Measurements from ENCODE around the gene CRB1. TPM values are rescaled to one million over a fixed set of nuclear protein-coding genes. Genes with fewer than 3 reads are reported as not detected.

CRB1 gene
- total RNA-seq, 2 donors from 2014 or later, result 0.17 TPM; not detected in 1

DNA sequence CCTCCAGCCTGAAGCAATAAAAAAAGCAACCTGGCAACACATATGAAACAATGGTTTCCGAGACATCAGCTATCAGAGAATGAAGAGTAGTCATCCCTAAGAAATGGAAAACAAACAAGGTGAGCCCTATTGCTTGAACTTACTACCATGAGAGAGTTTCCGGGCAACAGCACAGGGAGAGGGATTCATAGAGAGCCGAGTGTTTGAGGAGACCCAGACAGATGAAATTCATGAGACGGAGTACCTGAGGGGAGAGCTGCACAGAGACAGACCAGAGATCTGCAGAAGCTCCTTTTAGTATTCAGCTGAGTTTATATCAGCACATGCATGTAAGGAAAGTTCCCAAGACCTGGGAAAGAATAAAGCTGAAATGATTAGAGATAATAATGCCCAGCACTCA lies 19.8 kb downstream of the CRB1 start:
- Histone ChIP-seq H3K36me3 (no peaks in the 10 kb centered on the region), H3K4me3 (no peak overlapping the region), H3K9me3 (no peaks in the 10 kb centered on the region), H3K27ac (no peak overlapping the region), H3K9ac (ENCODE audit: low read depth in 2 of 2, low read length in 2 of 2) (no peak overlapping the region), H3K27me3 (no peaks in the 10 kb centered on the region), H3K4me1 (no peaks in the 10 kb centered on the region)
- intact Hi-C loops (cut with DNase I), result no loop called here
- DNase-seq, result no peak
- TF ChIP-seq, protein P1, sequence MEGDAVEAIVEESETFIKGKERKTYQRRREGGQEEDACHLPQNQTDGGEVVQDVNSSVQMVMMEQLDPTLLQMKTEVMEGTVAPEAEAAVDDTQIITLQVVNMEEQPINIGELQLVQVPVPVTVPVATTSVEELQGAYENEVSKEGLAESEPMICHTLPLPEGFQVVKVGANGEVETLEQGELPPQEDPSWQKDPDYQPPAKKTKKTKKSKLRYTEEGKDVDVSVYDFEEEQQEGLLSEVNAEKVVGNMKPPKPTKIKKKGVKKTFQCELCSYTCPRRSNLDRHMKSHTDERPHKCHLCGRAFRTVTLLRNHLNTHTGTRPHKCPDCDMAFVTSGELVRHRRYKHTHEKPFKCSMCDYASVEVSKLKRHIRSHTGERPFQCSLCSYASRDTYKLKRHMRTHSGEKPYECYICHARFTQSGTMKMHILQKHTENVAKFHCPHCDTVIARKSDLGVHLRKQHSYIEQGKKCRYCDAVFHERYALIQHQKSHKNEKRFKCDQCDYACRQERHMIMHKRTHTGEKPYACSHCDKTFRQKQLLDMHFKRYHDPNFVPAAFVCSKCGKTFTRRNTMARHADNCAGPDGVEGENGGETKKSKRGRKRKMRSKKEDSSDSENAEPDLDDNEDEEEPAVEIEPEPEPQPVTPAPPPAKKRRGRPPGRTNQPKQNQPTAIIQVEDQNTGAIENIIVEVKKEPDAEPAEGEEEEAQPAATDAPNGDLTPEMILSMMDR (IDR thresholded peaks at IDR 0.05), result no peak

DNA sequence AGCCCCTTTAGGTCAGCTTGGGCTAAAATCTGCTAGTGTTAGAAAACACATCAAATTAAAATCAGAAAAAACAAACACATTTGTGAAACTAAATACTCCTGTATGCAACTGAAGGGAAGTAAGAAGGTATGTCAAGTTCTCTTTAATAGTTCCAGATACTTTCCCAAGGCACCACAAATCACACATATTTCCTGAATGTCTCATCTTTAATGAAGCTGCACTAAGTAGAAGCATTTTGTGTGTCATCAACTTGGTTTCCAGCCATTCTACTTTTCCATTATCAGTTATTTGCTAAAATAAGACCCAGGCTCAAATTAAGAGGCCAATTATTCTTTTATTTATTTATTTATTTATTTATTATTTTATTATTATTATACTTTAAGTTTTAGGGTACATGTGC lies 34.7 kb downstream of the CRB1 start:
- intact Hi-C loops (cut with DNase I), result no loop called here
- H3K27ac ChIP-seq, result no peak overlapping the region
- TF ChIP-seq, protein P1 (IDR thresholded peaks at IDR 0.05), result no peak
- H3K9ac ChIP-seq (ENCODE audit: low read depth in 2 of 2, low read length in 2 of 2), result no peak overlapping the region
- H3K4me1 ChIP-seq, result no peaks in the 10 kb centered on the region
- no peaks in the 10 kb centered on the region for H3K9me3 ChIP-seq
- no peak for DNase-seq
- H3K4me3 ChIP-seq, result no peak overlapping the region
- H3K36me3 ChIP-seq, result no peaks in the 10 kb centered on the region
- H3K27me3 ChIP-seq, result no peaks in the 10 kb centered on the region

DNA sequence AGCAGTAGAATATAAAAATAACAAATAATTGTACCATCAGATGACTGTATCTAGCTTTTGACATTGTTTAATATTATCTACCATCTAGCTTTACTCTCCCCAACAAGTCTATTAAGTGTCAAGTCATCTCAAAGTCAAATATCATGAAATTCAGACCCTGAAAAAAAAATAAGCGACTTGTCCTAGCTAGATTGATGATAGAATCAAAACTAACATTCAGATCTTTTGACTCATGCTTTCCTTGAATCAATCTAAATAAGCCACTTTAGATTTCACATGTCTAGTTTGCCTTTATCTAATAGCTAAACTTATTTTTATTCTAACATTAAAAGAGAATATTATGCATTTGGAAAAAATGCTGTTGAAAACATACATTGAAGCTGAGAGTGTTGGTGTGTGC lies 35.4 kb downstream of the CRB1 start:
- TF ChIP-seq, protein P1 (IDR thresholded peaks at IDR 0.05), result no peak
- Histone ChIP-seq H3K9ac (ENCODE audit: low read depth in 2 of 2, low read length in 2 of 2) (no peak overlapping the region), H3K36me3 (no peaks in the 10 kb centered on the region), H3K27ac (no peak overlapping the region), H3K4me1 (no peaks in the 10 kb centered on the region), H3K4me3 (no peak overlapping the region), H3K9me3 (no peaks in the 10 kb centered on the region), H3K27me3 (no peaks in the 10 kb centered on the region)
- intact Hi-C loops (cut with DNase I), result no loop called here
- DNase-seq, result no peak

DNA sequence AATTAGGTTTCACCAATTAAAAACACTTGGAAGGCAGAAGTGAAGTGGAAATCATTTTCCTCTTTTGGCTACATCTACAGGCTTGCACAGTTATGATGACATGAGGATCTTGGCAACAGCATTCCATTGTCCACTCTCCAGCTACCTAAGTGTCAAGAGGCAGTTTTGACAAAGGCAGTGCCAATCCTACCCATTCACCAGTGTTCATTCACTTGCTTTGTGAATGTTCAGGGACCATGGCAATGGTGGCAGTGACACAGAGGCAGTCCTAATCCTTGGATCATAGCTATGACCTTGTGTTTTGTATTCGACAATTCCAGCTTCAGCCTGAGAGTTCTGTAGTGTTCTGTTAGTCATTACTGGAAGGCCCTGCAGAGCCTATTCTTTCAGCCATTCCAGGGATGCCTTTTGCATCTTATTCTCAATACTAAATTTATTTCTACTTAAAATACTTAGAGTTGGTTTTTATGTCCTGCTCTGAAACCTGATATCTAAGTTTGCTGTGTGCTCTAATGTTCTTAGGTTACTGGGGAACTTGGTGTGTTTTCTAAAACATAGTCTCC lies 36.7 kb downstream of the CRB1 start:
- TF ChIP-seq, protein P1 (IDR thresholded peaks at IDR 0.05), result no peak
- H3K27ac ChIP-seq, result no peak overlapping the region
- intact Hi-C loops (cut with DNase I), result no loop called here
- DNase-seq, result no peak
- no peak overlapping the region for H3K9ac ChIP-seq (ENCODE audit: low read depth in 2 of 2, low read length in 2 of 2)
- H3K4me1 ChIP-seq, result no peaks in the 10 kb centered on the region
- H3K9me3 ChIP-seq, result no peaks in the 10 kb centered on the region
- no peaks in the 10 kb centered on the region for H3K36me3 ChIP-seq
- no peak overlapping the region for H3K4me3 ChIP-seq
- H3K27me3 ChIP-seq, result no peaks in the 10 kb centered on the region

GRCh38 chr1:197305925-197306324 lies 37.9 kb downstream of the CRB1 start:
- H3K9ac ChIP-seq (ENCODE audit: low read depth in 2 of 2, low read length in 2 of 2), result no peak overlapping the region
- TF ChIP-seq, protein P1 (IDR thresholded peaks at IDR 0.05), result no peak
- H3K4me1 ChIP-seq, result no peaks in the 10 kb centered on the region
- H3K9me3 ChIP-seq, result no peaks in the 10 kb centered on the region
- intact Hi-C loops (cut with DNase I), result no loop called here
- no peaks in the 10 kb centered on the region for H3K36me3 ChIP-seq
- H3K27me3 ChIP-seq, result no peaks in the 10 kb centered on the region
- no peak overlapping the region for H3K27ac ChIP-seq
- DNase-seq, result no peak
- H3K4me3 ChIP-seq, result no peak overlapping the region
